Hepatocyte (in vitro differentiated cells): Measurements from ENCODE around the gene CSNK1D. TPM values are rescaled to one million over a fixed set of nuclear protein-coding genes. Genes with fewer than 3 reads are reported as not detected.

ENCODE experiments used
- DNase-seq: peaks from one replicate; pipeline ENCODE4 v3.0.0-alpha.2; 2016; ENCODE audit warnings: low spot score
- H2AFZ ChIP-seq: fragments of 200-600 bp; sonication (generic); 2 replicates; pipeline ENCODE4 v1.6.0; 2016; ENCODE audit warnings: antibody characterized with exemption, mild to moderate bottlenecking
- H3K27ac ChIP-seq: fragments of 200-600 bp; sonication (generic); 2 replicates; pipeline ENCODE4 v1.5.1; 2016; ENCODE audit warnings: mild to moderate bottlenecking
- H3K27me3 ChIP-seq: fragments of 200-600 bp; sonication (generic); 2 replicates; pipeline ENCODE4 v1.6.1; 2016
- H3K36me3 ChIP-seq: fragments of 200-600 bp; sonication (generic); replicated peaks from 2 replicates; pipeline ENCODE4 v1.5.1; 2016; ENCODE audit warnings: low read depth; ENCODE audit not compliant: insufficient read depth
- H3K4me1 ChIP-seq: fragments of 200-600 bp; sonication (generic); 2 replicates; pipeline ENCODE4 v1.5.1; 2016; ENCODE audit warnings: mild to moderate bottlenecking, moderate library complexity; ENCODE audit not compliant: insufficient read depth
- H3K4me2 ChIP-seq: fragments of 200-600 bp; sonication (generic); 2 replicates; pipeline ENCODE4 v1.6.0; 2016
- H3K4me3 ChIP-seq: fragments of 200-600 bp; sonication (generic); 2 replicates; pipeline ENCODE4 v1.5.1; 2016; ENCODE audit warnings: mild to moderate bottlenecking
- H3K79me2 ChIP-seq: fragments of 200-600 bp; sonication (generic); 2 replicates; pipeline ENCODE4 v1.6.0; 2017; ENCODE audit warnings: mild to moderate bottlenecking
- H3K9me2 ChIP-seq: fragments of 200-600 bp; sonication (generic); replicated peaks from 2 replicates; pipeline ENCODE4 v1.6.0; 2017; ENCODE audit warnings: mild to moderate bottlenecking; ENCODE audit not compliant: insufficient read depth
- H3K9me3 ChIP-seq: fragments of 200-600 bp; sonication (generic); 2 replicates; pipeline ENCODE4 v1.5.1; 2016; ENCODE audit warnings: low read depth, mild to moderate bottlenecking
- H4K20me1 ChIP-seq: fragments of 200-600 bp; sonication (generic); 2 replicates; pipeline ENCODE4 v1.6.0; 2016; ENCODE audit warnings: mild to moderate bottlenecking; ENCODE audit not compliant: insufficient read depth, poor library complexity, severe bottlenecking
- EZH2 ChIP-seq: fragments of 200-600 bp; sonication (generic); IDR thresholded peaks from 2 replicates; pipeline ENCODE4 v1.6.1; 2016; ENCODE audit warnings: antibody characterized with exemption, mild to moderate bottlenecking, borderline replicate concordance
- EZH2phosphoT487 ChIP-seq: fragments of 200-600 bp; sonication (generic); IDR thresholded peaks from one replicate; pipeline ENCODE4 v1.6.1; 2018; ENCODE audit warnings: antibody characterized with exemption, mild to moderate bottlenecking, low read depth, moderate library complexity; ENCODE audit not compliant: unreplicated experiment, severe bottlenecking
- WGBS: methylation state at CpG from one replicate; pipeline ENCODE4 v1.1.6; 2016; ENCODE audit warnings: low lambda C conversion rate; ENCODE audit errors: missing lambda C conversion rate; 5-methylcytosine and 5-hydroxymethylcytosine counted together
- polyA plus RNA-seq: library from polyadenylated mRNA; unstranded; fragments of >200 nt; fragmentation: Nextera tagmentation; extraction: Ambion mirVana; gene quantifications from 2 replicates; pipeline ENCODE4 v1.2.1, GENCODE V29; 2016
- total RNA-seq: library from RNA; depleted of rRNA; stranded (reverse); fragments of >200 nt; gene quantifications from 2 replicates; pipeline ENCODE4 v1.2.3, GENCODE V29; 2014
- TF ChIP-seq, protein P1 (sequence below): fragments of 200-600 bp; sonication (generic); IDR thresholded peaks from 2 replicates; pipeline ENCODE4 v1.5.1; 2016; ENCODE audit warnings: antibody characterized with exemption, mild to moderate bottlenecking; ENCODE audit not compliant: poor library complexity

CSNK1D gene
- total and polyA plus RNA-seq, 2 experiments from 2014 or later = 72.5 to 152 TPM

DNA sequence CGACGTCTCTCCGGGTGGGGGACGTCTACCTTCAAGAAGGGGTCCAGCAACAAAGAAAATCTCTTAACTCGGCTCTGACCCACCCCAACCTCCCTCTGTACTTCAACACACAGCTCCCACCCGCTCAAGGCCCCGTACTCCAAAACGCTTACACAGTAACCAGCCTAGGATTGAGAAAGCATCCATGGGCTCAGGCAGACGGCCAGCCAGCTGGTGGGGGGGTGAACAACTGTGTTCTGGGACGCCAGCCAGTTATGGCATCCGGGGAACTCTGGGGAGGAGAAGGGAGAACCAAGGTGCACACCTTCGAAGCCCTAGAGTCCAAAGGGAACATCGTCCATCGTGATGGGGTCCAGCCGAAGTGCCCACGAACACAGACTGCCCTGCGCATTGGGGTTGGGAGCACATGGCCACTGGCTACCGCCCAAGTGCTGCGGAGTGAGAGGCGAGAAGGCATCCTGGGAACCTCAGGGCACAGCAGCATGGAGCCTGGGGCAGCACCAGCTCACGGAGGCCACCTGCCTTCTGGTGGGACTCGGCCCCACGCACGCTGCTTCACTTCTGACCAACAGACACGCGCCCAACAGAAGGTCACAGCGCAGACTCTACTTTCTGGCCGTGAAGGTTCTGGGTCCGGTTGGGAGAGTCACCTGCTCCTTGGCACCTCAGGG lies 30.4 kb downstream of the CSNK1D start:
- Histone ChIP-seq H3K36me3 (no peaks in the 10 kb centered on the region), H3K4me2 (no peak overlapping the region), H3K4me1 (peaks cover 27% of the 10 kb centered on the region), H3K4me3 (no peak overlapping the region), H3K9me3 (no peaks in the 10 kb centered on the region), H3K9me2 (no peaks in the 10 kb centered on the region), H3K27ac (peak overlapping the region; percentile 68), H2AFZ (no peak overlapping the region), H3K27me3 (no peaks in the 10 kb centered on the region), H3K79me2 (peaks cover 48% of the 10 kb centered on the region), H4K20me1 (peaks cover 69% of the 10 kb centered on the region)
- 89% methylated on average over 29 of the region's 29 CpGs for WGBS
- DNase-seq = peak; percentile 74
- TF ChIP-seq EZH2 = no peak
- TF ChIP-seq EZH2phosphoT487 = no peak
- TF ChIP-seq, protein P1, sequence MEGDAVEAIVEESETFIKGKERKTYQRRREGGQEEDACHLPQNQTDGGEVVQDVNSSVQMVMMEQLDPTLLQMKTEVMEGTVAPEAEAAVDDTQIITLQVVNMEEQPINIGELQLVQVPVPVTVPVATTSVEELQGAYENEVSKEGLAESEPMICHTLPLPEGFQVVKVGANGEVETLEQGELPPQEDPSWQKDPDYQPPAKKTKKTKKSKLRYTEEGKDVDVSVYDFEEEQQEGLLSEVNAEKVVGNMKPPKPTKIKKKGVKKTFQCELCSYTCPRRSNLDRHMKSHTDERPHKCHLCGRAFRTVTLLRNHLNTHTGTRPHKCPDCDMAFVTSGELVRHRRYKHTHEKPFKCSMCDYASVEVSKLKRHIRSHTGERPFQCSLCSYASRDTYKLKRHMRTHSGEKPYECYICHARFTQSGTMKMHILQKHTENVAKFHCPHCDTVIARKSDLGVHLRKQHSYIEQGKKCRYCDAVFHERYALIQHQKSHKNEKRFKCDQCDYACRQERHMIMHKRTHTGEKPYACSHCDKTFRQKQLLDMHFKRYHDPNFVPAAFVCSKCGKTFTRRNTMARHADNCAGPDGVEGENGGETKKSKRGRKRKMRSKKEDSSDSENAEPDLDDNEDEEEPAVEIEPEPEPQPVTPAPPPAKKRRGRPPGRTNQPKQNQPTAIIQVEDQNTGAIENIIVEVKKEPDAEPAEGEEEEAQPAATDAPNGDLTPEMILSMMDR = no peak

DNA sequence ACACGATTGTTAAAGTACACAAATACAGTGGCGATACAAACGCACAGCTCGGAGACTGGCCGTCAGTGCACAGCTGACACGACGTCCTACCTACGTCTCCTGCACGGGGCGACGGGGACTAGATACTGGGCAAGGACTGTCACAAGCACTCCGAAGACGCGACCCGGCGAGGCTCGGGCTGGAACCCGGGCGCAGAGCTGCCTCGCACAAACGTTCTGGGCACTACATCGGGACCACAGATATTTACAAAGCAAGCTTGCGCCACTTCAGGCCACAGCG lies 30.9 kb downstream of the CSNK1D start:
- WGBS = 91% methylated on average over 24 of the region's 24 CpGs
- TF ChIP-seq, protein P1 = no peak
- no peak for TF ChIP-seq EZH2phosphoT487
- no peak for TF ChIP-seq EZH2
- Histone ChIP-seq H3K4me1 (peaks cover 27% of the 10 kb centered on the region), H3K4me3 (no peak overlapping the region), H3K79me2 (peaks cover 44% of the 10 kb centered on the region), H2AFZ (no peak overlapping the region), H3K27me3 (no peaks in the 10 kb centered on the region), H3K9me3 (no peaks in the 10 kb centered on the region), H4K20me1 (peaks cover 64% of the 10 kb centered on the region), H3K9me2 (no peaks in the 10 kb centered on the region), H3K27ac (peak overlapping the region; percentile 68), H3K36me3 (no peaks in the 10 kb centered on the region), H3K4me2 (no peak overlapping the region)
- DNase-seq = no peak

DNA sequence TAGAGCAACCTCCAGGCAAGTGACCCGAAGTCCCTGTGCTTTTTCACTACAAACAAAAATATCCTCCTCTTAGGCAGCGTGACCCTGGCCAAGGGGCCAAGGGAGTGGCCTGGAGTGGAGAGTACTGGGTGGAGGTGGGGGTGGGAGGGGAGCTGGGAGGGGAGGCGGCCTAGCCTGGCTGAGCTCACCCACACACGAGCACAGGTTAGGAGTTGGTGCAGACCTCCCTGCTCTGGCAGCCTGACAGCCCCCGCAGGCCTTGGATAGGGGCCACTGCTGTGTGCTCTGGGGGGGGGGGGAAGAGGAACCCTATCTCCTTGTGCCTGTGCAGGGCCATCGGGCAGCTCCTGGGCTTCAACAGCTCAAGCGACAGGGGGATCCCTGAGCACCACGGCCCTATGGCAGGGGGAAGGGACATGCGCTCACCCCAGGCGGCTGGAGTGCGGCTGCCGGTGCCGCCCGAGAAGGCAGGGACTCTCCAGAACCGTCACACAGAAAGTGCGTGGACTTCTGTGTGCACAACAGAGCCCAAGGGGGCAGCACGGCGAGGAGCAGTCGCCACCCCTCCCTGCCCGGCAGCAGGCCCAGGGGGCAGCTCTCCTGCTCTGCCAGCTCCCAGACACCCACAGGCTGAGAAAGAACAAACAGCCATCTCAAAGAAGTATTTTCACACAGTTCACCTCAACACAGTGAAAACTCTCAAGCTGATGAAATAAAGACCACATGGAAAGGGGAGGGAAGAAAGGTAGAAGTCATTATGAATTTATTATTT lies 31.4 kb downstream of the CSNK1D start:
- Histone ChIP-seq H3K4me1 (peaks cover 27% of the 10 kb centered on the region), H3K4me2 (peak overlapping the region; percentile 20)

More for the DNA sequence above, 31.4 kb downstream of the CSNK1D start:
- DNase-seq = no peak
- peaks cover 40% of the 10 kb centered on the region for H3K79me2 ChIP-seq
- no peaks in the 10 kb centered on the region for H3K9me2 ChIP-seq
- peaks cover 60% of the 10 kb centered on the region for H4K20me1 ChIP-seq
- no peak overlapping the region for H3K4me3 ChIP-seq
- TF ChIP-seq EZH2phosphoT487 = no peak
- no peak for TF ChIP-seq EZH2
- TF ChIP-seq, protein P1 = no peak
- peak overlapping the region; percentile 68 for H3K27ac ChIP-seq
- no peaks in the 10 kb centered on the region for H3K27me3 ChIP-seq
- WGBS = 75% methylated on average over 15 of the region's 20 CpGs
- H2AFZ ChIP-seq = no peak overlapping the region
- H3K9me3 ChIP-seq = no peaks in the 10 kb centered on the region
- no peaks in the 10 kb centered on the region for H3K36me3 ChIP-seq
